ENCODE results near the gene CEP104. TPM values are rescaled to one million over a fixed set of nuclear protein-coding genes. Genes with fewer than 3 reads are reported as not detected.

Gene CEP104
- total RNA-seq, 4 donors from 2014 or later = 16.1 to 56.7 (median 39.6) TPM

DNA sequence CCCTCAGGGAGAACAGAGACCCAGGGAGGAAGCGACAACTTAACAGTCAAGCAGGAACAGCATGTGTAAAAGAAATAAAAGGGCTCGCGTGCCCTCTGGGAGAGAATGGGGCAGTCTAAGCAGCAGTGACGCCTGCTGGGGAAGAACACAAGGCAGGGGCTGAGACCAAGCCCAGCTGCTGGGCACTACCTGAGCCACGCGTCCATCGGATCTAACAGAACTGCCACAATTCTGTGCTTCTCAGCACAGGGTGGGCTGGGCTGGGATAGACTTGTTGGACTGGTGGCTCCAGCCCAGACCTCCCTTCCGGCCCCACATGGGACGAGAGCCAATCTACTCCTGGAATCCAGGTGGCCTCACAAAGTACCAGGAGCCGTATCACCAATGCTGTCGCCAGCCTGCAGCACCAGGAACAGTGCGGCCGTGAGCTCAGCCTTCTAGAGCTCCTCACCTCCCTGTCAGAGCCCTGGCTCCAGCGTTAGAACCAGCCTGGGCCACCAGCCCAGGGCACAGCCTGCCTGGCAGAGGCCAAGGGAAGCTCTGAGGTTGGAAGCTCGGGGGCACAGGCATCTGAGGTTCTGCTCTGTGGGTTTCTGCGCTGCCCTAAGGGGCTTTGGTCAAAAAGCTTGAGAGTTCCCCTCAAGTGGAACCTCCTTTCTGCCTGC lies 68.1 kb downstream of the CEP104 start:
- Histone ChIP-seq H3K36me3 (peaks cover 63% of the 10 kb centered on the region), H3K27me3 (no peaks in the 10 kb centered on the region), H3K9me3 (no peaks in the 10 kb centered on the region), H3K27ac (peak overlapping the region; percentile 5), H3K4me3 (no peak overlapping the region), H3K4me1 (peaks cover 28% of the 10 kb centered on the region)
- no peak for TF ChIP-seq POLR2A (IDR thresholded peaks at IDR 0.05)
- TF ChIP-seq, protein P1, sequence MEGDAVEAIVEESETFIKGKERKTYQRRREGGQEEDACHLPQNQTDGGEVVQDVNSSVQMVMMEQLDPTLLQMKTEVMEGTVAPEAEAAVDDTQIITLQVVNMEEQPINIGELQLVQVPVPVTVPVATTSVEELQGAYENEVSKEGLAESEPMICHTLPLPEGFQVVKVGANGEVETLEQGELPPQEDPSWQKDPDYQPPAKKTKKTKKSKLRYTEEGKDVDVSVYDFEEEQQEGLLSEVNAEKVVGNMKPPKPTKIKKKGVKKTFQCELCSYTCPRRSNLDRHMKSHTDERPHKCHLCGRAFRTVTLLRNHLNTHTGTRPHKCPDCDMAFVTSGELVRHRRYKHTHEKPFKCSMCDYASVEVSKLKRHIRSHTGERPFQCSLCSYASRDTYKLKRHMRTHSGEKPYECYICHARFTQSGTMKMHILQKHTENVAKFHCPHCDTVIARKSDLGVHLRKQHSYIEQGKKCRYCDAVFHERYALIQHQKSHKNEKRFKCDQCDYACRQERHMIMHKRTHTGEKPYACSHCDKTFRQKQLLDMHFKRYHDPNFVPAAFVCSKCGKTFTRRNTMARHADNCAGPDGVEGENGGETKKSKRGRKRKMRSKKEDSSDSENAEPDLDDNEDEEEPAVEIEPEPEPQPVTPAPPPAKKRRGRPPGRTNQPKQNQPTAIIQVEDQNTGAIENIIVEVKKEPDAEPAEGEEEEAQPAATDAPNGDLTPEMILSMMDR (IDR thresholded peaks at IDR 0.05) = no peak
- TF ChIP-seq EP300 (IDR thresholded peaks at IDR 0.05) = no peak
- TF ChIP-seq POLR2AphosphoS5 (IDR thresholded peaks at IDR 0.05) = no peak
- 76% methylated on average over 14 of the region's 16 CpGs for WGBS
- no peak for DNase-seq (ENCODE audit: low spot score in 2 of 2)

DNA sequence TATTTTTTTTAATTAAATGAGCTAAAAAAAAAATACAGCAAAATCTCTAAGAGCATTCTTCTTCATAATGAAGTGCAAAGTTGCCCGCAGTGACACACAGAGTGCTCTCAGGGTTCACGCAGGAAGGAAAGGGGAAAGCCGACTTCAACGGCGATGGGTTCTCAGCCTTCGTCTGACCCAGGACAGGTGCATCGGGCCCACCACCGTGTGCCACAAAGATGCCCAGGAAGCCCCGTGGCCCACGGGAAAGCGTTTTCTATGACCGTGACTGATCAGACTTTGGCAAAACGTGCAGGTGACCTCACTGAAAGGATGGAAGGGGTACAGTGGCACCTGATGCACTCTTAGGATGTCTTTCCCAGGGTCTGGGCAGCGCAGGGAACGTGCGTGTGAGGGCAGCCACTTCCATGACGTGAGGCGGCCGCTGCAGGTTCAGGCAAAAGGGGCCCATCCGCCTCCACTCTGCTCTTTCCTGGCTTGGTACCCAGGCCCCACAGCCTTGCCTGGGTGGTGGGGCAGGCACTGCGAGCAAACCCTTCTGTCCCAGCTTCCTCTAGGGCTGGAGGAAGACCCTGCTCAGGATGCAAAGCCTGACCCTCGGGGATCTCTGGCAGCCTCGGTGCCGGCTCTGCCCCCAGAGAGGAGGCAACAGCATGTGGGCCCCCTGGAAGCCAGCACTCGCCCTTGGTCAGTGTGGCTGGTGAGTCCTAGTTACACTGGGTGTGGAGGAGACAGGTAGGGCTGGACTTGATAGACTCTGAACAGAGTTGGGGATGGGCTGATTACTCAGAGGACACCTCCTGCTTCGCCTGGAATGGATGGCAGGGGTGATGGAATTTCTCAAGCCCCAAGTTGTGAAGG lies 69.0 kb downstream of the CEP104 start:
- Histone ChIP-seq H3K4me1 (peaks cover 19% of the 10 kb centered on the region), H3K27me3 (no peaks in the 10 kb centered on the region), H3K4me3 (no peak overlapping the region), H3K36me3 (peaks cover 72% of the 10 kb centered on the region), H3K9me3 (no peaks in the 10 kb centered on the region), H3K27ac (no peak overlapping the region)
- TF ChIP-seq, protein P1 (IDR thresholded peaks at IDR 0.05) = no peak
- TF ChIP-seq POLR2AphosphoS5 (IDR thresholded peaks at IDR 0.05) (no peak), POLR2A (IDR thresholded peaks at IDR 0.05) (no peak), EP300 (IDR thresholded peaks at IDR 0.05) (no peak)
- DNase-seq (ENCODE audit: low spot score in 2 of 2) = peak in 1 of 2 donors; percentile 66
- 77% methylated on average over 16 of the region's 26 CpGs for WGBS

DNA sequence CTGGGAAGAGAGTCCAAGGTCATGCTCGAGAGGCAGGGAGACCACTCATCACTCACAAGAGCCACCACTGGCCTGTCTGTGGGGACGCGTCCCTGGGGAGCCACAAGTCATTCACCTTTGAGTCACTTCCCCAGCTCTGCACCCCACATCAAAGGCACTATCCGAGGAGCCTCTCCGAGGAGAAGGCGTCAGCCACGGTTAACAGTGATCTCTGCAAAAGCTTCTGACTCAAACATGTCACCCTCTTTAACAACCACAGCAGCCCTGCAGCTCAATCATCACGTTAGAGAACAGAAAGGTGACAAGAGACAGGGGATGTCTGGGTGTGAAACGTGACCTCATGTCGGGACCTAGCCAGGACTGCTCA lies 69.7 kb downstream of the CEP104 start:
- Histone ChIP-seq H3K4me1 (peaks cover 14% of the 10 kb centered on the region), H3K36me3 (peaks cover 78% of the 10 kb centered on the region), H3K9me3 (no peaks in the 10 kb centered on the region), H3K27ac (no peak overlapping the region), H3K27me3 (no peaks in the 10 kb centered on the region), H3K4me3 (no peak overlapping the region)
- 75% methylated on average over 10 of the region's 10 CpGs for WGBS
- TF ChIP-seq EP300 (IDR thresholded peaks at IDR 0.05) (no peak), POLR2A (IDR thresholded peaks at IDR 0.05) (no peak), POLR2AphosphoS5 (IDR thresholded peaks at IDR 0.05) (no peak)
- TF ChIP-seq, protein P1 (IDR thresholded peaks at IDR 0.05) = no peak
- peak in 1 of 2 donors; percentile 53 for DNase-seq (ENCODE audit: low spot score in 2 of 2)

DNA sequence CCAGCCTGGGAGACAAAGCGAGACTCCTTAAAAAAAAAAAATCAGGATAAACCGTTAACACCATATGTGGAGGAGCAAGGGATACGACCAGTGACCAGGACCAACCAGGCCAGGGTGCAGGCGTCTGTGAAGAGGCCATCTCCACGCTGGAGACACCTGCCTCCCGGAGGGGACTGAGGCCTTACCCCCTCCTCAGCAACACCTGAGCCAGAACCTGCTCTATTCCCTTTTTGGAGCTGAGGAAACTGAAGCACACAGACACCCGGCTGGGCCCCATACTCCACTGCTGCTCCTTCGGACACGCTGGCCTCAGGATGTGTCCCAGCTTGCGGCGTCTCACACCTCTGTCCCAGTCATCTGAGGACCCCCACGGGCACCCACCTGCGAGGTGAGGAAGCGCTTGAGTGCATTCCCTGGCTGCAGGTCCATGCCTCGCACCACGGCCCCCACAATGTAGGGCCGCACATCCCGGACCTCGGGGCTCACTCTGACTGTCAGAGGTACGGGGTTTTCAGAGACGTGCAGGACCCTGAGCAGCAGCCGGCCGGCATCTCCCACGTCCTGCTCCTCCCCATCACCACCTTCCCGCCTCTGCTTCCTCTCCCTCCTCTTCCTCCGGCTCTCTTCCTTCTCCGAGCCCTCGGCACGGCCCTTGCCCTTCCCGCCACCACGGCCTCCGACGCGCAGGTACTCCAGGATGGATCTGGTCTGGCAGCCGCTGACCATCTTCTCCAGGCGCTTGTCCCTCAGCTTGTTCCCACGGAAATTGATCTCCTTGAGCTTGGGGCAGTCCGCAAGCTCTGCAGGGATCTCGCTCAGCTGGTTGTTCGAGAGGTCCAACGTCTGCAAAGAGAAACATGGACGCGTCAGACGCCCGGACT lies 70.3 kb downstream of the CEP104 start:
- DNase-seq (ENCODE audit: low spot score in 2 of 2) = peak in 1 of 2 donors; percentile 69
- Histone ChIP-seq H3K9me3 (no peaks in the 10 kb centered on the region), H3K4me1 (peaks cover 14% of the 10 kb centered on the region), H3K27ac (no peak overlapping the region), H3K4me3 (no peak overlapping the region), H3K27me3 (no peaks in the 10 kb centered on the region), H3K36me3 (peaks cover 85% of the 10 kb centered on the region)
- TF ChIP-seq POLR2AphosphoS5 (IDR thresholded peaks at IDR 0.05) (no peak), EP300 (IDR thresholded peaks at IDR 0.05) (no peak), POLR2A (IDR thresholded peaks at IDR 0.05) (no peak)
- TF ChIP-seq, protein P1 (IDR thresholded peaks at IDR 0.05) = no peak
- WGBS = 91% methylated on average over 32 of the region's 45 CpGs

Data from suprapubic skin (tissue), 4 donors.